HG02763 (cell line): ENCODE measurements around the gene ZNF263.
"Not testable (repeated sequence)": the region's sequence is repeated elsewhere in the genome, so short reads cannot be mapped to it uniquely, and the experiment has no call there.

Experiments used
- ATAC-seq: cut with Tn5 transposase; IDR thresholded peaks from one replicate; pipeline ENCODE4 v1.9.1; 2021; ENCODE audit warnings: mild to moderate bottlenecking, moderate library complexity; ENCODE audit not compliant: unreplicated experiment

ZNF263 gene

DNA sequence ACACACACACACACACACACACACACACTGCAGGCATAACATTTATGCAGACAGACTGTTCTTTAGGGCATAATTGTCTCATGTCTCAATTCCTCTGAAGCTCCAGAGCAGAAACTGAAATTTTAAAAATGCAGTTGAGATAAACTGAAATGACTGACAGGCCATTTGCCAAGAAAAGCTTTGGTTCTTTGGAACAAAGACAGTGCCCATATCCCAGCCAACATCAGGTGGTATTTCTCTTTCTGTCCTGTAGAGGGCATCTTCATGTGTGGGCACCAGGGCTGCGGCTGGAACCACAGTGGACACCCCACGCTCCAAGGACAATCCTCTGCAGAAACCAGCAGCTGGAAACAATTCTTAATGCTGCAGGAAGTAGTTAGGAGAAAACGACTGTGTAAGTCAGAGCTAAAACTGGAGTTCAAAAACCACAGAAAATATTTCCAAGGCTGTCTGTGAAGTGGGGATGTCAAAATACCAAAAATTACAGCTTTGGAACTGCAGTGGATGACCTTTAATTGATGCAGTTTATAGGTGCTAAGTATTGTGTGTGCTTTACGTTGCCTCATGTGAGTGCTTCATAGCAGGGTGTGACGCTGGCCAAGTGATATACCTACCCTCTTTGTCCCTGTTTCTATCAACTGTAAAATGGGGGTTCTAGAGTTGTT is 16.3 kb upstream of the ZNF263 start:
- ATAC-seq = no peak

DNA sequence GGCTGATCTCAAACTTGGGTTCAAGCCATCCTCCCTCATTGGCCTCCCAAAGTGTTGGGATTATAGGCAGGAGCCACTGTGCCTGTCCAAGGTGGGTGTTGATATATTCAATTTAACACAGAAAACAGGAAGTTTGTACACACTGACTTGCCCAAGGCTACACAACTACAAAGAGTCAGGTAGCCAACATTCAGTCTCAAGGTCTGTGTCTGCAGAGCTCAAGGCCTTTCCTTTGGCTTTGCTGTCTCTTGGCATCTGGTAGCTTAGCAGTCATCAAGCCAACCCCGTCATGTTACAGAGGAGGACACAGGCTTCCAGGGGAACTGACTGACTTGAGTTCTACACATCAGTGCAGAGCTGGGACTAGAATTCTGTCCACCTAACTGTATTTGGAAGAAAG is 15.0 kb upstream of the ZNF263 start:
- no peak for ATAC-seq

GRCh38 chr16:3270718-3271117 is 12.6 kb upstream of the ZNF263 start:
- not testable (repeated sequence) for ATAC-seq

DNA sequence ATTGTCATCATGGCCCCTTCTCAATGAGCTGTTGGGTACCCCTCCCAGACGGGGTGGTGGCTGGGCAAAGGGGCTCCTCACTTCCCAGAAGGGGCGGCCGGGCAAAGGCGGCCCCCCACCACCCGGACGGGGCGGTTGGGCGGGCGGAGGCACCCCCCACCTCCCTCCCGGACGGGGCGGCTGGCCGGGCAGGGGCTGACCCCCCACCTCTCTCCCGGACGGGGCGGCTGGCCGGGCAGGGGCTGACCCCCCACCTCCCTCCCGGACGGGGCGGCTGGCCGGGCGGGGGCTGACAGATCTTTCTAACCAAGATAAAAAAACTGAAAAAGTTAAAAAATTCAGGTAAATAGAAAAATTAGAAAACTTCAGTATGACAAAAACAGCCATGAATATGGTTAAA is 12.0 kb upstream of the ZNF263 start:
- ATAC-seq = not testable (repeated sequence)

GRCh38 chr16:3274490-3274889 is 8.8 kb upstream of the ZNF263 start:
- no peak for ATAC-seq

GRCh38 chr16:3274947-3275346 is 8.3 kb upstream of the ZNF263 start:
- no peak for ATAC-seq

DNA sequence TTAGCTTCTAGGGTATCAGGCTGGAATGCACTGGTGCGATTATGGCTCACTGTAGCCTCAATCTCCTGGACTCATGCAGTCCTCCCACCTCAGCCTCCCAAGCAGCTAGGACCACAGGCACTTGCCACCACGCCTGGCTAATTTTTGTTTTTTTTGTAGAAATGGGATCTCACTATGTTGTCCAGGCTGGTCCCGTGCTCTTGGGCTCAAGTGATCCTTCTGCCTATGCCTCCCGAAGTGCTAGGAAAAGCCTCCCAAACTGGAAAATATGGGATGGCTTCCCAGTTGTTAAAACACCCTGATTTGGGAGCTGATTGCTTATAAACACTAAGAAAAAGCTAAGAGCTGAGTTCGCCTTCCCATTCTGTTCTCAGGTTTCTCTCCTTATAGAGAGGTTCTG is 6.6 kb upstream of the ZNF263 start:
- no peak for ATAC-seq

- ATAC-seq = no peak
Measured at GRCh38 chr16:3281222-3281820, 2.0 kb upstream of the ZNF263 start.

DNA sequence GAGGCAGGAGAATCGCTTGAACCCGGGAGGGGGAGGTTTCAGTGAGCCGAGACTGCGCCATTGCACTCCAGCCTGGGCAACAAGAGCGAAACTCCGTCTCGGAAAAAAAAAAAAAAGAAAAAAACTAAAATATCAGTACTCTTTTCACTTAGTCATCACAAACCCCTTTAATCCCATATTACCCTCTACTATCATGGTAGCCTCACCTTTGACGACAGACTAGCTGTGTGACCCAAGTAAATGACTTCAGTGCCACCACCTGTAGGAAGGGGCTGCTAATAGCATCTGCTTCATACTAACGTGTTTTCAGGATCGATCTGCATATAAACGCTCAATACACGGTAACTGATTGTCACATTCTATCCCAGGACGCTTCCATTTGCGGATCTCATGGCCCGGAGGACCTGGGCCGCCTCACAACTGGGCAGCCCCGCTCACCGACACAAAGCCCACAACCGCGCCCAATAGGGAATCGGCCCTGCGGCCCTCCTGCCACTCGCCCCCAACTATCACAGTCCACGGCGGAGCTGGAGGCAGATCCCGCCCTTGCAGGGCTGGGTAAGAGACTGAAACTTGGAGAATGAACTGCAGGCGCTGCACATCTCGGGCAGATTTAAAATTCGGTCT is 1.1 kb upstream of the ZNF263 start:
- peak; percentile 16 for ATAC-seq

GRCh38 chr16:3283543-3284447 is 504 bp downstream of the ZNF263 start:
- no peak for ATAC-seq

DNA sequence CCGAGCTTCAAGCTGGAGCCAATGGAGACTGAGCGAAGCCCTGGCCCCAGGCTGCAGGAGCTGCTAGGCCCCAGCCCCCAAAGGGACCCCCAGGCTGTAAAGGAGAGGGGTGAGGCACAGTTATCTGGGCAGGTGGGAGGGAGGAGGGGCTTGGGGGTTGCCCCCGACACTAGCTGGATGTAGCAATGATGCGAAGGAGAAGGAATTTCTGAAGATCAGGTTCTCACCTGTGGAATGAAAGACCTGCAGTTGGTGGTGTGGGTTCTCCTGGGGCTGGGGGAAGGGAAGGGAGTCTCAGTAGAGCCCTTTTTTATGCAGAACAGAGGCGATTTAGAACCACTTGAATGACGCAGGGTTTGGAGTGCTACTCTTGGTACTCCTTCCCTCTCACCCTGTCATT is 1.8 kb downstream of the ZNF263 start:
- no peak for ATAC-seq

- ATAC-seq = no peak
Measured at GRCh38 chr16:3289998-3290673, 6.8 kb downstream of the ZNF263 start.

DNA sequence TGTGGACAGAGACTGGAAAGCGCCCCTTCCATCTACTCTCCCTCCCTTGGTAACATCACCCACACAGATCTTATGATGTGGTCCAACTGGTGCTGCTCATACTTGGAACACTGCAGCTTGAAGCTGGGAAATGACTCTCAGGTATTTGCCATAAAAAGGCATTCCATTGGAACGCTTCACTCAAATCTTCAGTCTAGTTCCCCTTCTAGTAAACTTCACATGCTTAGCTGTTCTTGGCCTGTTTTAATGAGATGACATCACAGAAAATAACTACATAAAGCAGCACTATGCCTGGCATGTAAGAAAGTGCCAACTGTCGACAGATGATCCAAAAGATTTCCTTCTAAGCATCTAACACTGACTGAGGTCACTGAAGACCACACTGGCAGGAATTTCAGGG is 9.3 kb downstream of the ZNF263 start:
- no peak for ATAC-seq

DNA sequence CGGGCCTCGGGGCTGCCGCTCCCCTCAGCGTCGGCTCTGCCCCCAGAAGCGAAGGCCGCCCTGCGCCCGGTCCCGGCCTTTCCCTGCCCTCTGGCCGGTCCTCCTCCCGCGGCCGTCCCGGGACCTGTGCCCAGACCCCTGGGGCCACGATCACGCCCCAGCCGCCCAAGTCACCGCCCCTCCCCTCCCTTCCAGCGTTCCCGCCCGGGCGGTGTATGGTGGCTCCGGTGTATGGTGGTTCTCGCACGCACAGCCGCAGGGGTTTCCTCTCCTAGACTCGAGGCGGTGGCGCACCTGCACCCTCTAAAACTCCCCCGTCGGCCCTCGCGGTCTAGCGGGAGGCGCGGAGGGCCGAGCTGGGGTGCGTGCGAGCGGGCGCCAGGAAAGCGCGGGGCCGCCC is 11.9 kb downstream of the ZNF263 start:
- ATAC-seq = no peak

DNA sequence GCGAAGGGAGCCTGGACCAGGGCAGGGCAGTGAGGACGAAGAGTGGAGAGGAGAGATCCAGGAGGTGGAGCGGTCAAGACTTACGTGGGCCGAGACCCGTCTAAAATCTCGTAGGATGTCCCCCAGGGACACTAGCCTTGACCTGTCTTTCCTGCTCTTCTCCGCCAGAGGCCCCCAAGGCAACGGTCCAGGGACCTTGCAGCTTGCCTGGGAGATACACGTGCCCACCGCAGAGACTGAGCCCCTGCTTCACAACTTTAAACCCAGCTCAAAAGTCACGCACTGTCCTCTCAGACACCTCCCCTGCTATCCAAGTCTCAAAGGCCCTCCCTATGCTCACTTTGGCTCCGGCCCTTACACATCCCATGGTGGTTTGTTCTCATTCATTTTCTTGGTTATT is 12.5 kb downstream of the ZNF263 start:
- ATAC-seq = no peak

DNA sequence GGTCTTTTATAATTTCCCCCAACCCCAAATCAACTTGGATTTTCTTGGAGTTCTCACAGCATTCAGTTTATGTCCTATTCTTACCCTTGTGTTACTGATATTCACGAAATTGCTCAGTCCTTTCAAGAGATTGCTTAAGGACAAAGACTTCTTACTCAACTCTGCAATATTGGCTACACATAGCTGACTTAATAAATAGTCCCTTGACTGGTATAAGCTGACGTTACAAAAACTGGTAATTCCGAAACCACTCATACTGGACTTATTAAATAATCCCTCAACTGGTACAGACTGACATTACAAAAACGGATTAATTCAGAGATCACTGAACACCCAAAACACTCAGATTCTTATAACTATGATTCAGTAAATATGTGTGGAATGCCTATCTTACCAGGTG is 21.1 kb downstream of the ZNF263 start:
- no peak for ATAC-seq

DNA sequence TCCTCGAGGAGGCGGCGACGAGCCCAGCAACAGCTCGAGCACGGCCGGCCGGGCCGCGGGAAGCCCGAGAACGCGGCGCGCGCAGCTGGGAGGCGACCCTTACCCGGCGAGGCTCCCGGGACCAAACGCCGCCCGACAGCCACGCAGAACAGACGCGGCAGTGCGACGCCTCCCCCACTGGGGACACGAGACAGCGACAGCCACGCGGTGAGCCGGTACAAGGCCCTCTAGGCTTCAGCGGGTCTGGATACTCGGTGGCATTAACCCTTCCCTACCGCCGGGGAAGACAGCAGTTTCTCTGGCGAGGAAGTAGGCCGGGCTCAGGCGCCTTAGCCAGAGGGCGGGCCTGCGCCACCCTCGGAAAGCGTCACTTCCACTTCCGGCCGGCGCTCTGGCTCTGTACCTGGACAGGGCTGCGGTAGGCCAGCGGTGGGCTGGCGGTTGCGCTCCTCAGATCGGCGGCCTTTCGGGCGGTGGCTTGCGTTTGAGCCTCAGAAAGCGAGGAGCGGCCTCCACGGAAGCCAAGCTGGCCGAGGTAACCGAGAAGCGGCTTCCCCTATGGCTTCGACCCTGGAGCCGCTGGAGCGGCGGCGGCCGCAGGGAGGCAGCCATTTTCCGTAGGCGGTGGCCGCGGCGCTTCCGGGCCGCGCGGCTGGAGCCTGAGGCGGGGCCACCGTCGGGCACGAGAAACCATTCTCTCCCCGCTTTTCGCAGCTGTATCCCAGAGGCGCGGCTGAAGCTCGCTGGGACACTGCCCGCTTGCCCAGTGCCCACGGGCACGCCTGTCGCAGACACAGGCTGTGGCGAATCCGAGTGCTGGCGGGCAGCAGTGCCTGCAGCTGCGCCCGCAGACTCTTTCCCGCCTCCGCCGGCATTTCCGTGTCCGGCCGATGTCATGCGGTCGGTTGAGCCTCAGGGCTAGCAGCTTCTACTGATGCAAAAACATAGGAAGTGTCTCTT is 22.1 kb downstream of the ZNF263 start, which contains the start of the genes TIGD7 and ZNF75A:
Gene TIGD7, minus strand, starts transcription at position 322 of the 960 bp plus-strand sequence. CDS start 4,816 bp downstream, outside the sequence.
Gene ZNF75A, plus strand, starts transcription at position 389 of the 960 bp plus-strand sequence. CDS start 2,932 bp downstream, outside the sequence.
- ATAC-seq = peak; percentile 93

DNA sequence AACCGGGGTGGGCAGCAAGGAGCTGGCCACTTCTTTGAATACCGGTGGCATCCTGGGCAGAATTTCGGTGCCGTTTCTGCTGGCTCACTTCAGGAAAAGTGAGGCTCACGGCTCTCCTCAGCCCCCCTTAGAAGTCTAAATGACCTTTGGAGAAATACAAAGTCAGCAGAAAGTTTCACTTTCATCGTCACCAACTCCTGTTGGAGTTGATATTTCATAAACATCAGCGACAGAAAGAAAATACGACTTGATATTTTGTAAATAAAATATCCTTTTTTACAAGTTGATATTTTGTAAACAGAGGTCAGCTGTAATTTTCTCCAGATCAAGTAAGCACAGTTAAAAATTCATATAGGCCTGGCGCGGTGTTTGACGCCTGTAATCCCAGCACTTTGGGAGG is 22.8 kb downstream of the ZNF263 start:
- no peak for ATAC-seq

GRCh38 chr16:3311496-3311895 is 28.2 kb downstream of the ZNF263 start:
- no peak for ATAC-seq
